RWPE2 (cell line): ENCODE results near the gene DMRTC2.

ENCODE experiments used
- ATAC-seq: fragments of 200-7000 bp; cut with Tn5 transposase; 3 replicates; pipeline ENCODE4 v1.9.1; 2021; ENCODE audit warnings: low read depth
- DNase-seq: peaks from one replicate; pipeline ENCODE4 v3.0.0-alpha.2; 2020; ENCODE audit warnings: low spot score
- H3K27ac ChIP-seq: fragments of 450-650 bp; 2 replicates; pipeline ENCODE4 v1.5.1; 2017; ENCODE audit warnings: mild to moderate bottlenecking; ENCODE audit not compliant: poor library complexity, severe bottlenecking
- H3K27me3 ChIP-seq: fragments of 250-450 bp; sonication (Bioruptor Pico); 2 replicates; pipeline ENCODE4 v1.5.1; 2021; ENCODE audit warnings: mild to moderate bottlenecking, moderate library complexity; ENCODE audit not compliant: insufficient read depth, poor library complexity, severe bottlenecking
- H3K36me3 ChIP-seq: fragments of 250-450 bp; sonication (Bioruptor Pico); 2 replicates; pipeline ENCODE4 v1.5.1; 2020; ENCODE audit warnings: low read depth, mild to moderate bottlenecking, moderate library complexity
- H3K4me1 ChIP-seq: fragments of 250-450 bp; sonication (Bioruptor Pico); 2 replicates; pipeline ENCODE4 v1.5.1; 2021; ENCODE audit warnings: mild to moderate bottlenecking, moderate library complexity; ENCODE audit not compliant: insufficient read depth, poor library complexity, severe bottlenecking
- H3K4me3 ChIP-seq: fragments of 250-450 bp; sonication (Bioruptor Pico); 2 replicates; pipeline ENCODE4 v1.5.1; 2021; ENCODE audit warnings: mild to moderate bottlenecking, moderate library complexity; ENCODE audit not compliant: severe bottlenecking
- H3K9me3 ChIP-seq: fragments of 250-450 bp; sonication (Bioruptor Pico); 2 replicates; pipeline ENCODE4 v1.5.1; 2021; ENCODE audit warnings: mild to moderate bottlenecking, moderate library complexity; ENCODE audit not compliant: severe bottlenecking
- CTCF ChIP-seq: fragments of 450-650 bp; IDR thresholded peaks from one replicate; pipeline ENCODE4 v1.5.1; 2017; ENCODE audit warnings: mild to moderate bottlenecking, moderate library complexity; ENCODE audit not compliant: poor library complexity, severe bottlenecking

DMRTC2 gene

DNA sequence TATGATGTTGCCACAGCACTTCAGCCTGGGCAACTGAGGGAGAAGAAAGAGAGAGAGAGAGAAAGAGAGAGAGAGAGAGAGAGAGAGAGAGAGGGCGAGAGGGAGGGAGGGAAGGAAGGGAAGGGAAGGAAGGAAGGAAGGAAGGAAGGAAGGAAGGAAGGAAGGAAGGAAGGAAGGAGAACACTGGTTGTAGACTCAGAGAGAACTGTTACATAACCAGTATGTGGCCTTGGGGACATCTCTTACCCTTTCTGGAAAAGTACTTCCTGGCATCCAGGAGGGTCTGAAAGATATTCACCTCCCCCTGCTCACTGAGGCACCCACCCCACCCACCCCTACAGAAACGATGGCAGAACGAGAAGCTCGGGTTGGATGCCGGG lies 35.5 kb downstream of the DMRTC2 start:
- H3K4me3 ChIP-seq: no peak overlapping the region
- H3K36me3 ChIP-seq: no peaks in the 10 kb centered on the region
- no peaks in the 10 kb centered on the region for H3K27me3 ChIP-seq
- no peak for ATAC-seq
- no peak overlapping the region for H3K27ac ChIP-seq
- no peak for TF ChIP-seq CTCF
- DNase-seq: no peak
- no peaks in the 10 kb centered on the region for H3K9me3 ChIP-seq
- peaks cover 5% of the 10 kb centered on the region for H3K4me1 ChIP-seq

DNA sequence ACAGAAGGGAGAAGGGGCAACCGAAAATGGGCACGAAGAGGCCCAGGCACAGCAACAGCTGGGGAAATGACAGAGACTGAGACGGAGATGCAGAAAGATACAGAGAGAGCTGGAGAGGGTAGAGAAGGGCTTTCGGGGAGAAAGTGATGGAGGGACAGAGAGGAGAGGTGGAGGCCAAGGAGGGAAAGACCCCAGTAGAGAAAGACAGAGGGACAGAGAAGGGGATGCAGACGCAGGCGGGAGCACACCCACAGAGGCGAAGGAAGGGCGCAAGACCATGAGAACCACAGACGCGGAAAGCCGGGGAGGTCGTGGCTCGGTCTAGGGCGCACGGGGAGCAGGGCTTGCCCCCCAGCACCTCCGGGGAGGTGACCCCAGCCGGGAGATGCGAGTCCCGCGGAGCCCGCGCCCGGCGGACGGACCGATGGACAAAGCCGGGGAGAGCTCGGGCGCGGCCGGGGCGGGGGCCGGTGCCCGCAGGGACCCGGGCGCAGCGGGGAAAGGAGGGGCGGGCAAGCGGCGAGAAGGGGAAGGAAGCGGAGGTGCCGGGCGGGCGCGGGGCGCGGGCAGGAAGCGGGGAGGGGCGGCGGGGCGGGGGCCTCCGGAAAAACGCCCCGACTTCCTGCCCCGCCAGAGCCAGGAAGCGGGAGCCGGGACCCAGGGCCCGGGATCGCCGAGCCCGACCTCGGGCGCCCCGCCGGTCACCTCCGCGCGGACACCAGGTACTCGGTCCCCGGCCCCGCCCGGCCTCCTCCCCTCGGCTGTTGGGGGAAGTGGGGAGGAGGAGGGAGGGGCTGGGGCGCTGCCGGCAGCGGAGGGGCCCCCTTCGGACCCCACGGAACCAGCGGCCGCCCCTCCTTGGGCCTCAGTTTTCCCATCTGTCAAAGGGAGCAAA lies 38.0 kb downstream of the DMRTC2 start, which contains the start of gene ARHGEF1:
ARHGEF1 (plus strand) TSS at position 617 of the 895 bp plus-strand sequence. CDS start 4,899 bp downstream, outside the sequence.
- Histone ChIP-seq H3K27ac (peak within 1 kb of the TSS; percentile 76), H3K4me3 (peak within 1 kb of the TSS; percentile 66), H3K9me3 (no peaks in the 10 kb centered on the region), H3K36me3 (no peaks in the 10 kb centered on the region), H3K27me3 (no peaks in the 10 kb centered on the region), H3K4me1 (peaks cover 20% of the 10 kb centered on the region)
- 0 out of 3 replicates have a peak, but pooled peaks have one; percentile 1 for ATAC-seq
- TF ChIP-seq CTCF: no peak
- peak; percentile 69 for DNase-seq

DNA sequence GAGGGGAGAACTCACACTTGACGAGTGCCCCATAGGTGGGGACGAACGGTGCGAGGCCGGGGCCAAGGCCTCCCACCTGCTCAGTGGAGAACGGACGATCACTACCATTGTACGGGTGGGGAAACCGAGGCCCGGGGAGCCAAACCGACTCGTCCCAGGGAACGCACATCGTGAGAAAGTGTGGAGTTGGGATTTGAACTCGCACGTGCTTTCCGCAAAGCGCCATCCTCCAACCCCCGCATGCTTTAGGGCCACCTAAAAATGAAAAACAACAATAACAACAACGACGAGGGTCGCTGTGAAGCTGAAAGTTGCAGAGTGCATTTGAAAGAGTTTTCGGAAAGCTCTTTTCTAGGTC lies 38.6 kb downstream of the DMRTC2 start:
- Histone ChIP-seq H3K27me3 (no peaks in the 10 kb centered on the region), H3K36me3 (peaks cover 3% of the 10 kb centered on the region), H3K4me1 (peaks cover 23% of the 10 kb centered on the region), H3K4me3 (peak overlapping the region; percentile 66), H3K9me3 (no peaks in the 10 kb centered on the region), H3K27ac (peak overlapping the region; percentile 76)
- no peak for TF ChIP-seq CTCF
- DNase-seq (no peak), ATAC-seq (no peak)

GRCh38 chr19:41883821-41884733 lies 39.2 kb downstream of the DMRTC2 start:
- Histone ChIP-seq H3K27ac (peak overlapping the region; percentile 76), H3K36me3 (peaks cover 9% of the 10 kb centered on the region), H3K27me3 (no peaks in the 10 kb centered on the region), H3K4me3 (peak overlapping the region; percentile 66), H3K4me1 (peaks cover 23% of the 10 kb centered on the region), H3K9me3 (no peaks in the 10 kb centered on the region)
- DNase-seq (peak; percentile 97), ATAC-seq (peak; percentile 83)
- TF ChIP-seq CTCF: no peak
